HG03457 (cell line): ENCODE results near the gene CYBA.

Experiments
- ATAC-seq: cut with Tn5 transposase; IDR thresholded peaks from one replicate; pipeline ENCODE4 v1.9.1; 2021; ENCODE audit warnings: moderate number of reproducible peaks; ENCODE audit not compliant: unreplicated experiment

CYBA gene

DNA sequence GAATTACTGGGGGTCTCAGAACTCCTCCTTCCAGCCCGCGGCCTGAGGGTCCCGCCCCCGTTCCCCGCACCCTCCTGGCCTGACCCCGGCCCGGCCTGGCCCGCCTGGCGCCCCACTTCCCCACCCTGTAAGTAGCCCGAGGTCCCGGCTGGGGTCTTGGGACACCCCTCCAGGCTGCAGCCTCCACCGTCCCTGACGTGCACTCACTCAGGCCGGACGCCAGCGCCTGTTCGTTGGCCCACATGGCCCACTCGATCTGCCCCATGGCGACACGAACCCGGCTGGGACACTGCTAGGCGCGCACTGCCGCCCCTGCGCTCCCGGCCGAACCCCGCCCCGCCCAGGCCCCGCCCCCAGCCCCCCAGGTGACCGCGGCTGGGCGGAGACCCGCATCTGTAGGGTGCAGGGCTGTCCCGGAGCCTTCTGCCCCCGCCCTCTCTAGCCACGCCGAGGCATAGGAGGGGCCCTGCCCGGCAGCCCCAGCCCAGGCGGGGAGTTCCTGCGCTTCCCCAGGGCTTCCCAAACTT lies at the start of gene CYBA:
Gene CYBA (minus strand): TSS at position 305 of the 527 bp plus-strand sequence. CDS start 40 bp downstream, at position 265.
- peak; percentile 37 for ATAC-seq

DNA sequence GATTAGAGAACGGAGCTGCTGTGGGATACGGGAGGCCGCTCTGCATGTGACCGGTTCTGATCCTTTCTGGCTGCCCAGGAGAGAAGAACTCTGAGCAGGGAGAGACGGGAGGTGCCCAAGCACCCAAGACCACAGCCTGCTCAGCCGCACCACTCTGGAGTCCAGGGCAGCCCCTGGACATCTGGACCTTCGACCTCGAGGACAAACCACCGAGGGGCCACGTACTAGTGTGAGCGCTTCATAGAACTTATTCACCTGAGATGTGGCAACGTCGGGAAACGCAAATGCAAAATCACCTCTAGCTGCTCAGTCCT lies 49.4 kb upstream of the CYBA start:
- ATAC-seq: no peak

DNA sequence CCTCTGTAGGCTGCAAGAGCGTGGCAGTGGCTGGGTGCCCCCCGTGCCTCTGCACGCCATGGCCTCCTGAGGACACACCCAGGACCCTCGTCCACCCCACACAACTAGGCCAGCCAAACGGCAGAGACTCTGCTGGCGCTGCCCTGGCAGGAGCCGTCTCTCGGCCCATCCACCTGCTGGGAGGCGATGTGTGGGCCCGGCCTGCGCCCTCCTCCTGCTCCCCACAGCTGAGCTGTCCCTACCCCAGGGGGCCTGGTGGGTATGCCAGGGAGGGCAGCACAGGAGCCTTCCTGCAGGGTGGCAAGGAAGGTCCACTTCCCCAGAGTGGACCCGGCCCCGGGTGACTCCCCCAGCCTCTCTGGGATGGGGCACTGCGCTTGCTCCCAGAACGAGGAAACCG lies 48.3 kb upstream of the CYBA start:
- ATAC-seq: no peak

DNA sequence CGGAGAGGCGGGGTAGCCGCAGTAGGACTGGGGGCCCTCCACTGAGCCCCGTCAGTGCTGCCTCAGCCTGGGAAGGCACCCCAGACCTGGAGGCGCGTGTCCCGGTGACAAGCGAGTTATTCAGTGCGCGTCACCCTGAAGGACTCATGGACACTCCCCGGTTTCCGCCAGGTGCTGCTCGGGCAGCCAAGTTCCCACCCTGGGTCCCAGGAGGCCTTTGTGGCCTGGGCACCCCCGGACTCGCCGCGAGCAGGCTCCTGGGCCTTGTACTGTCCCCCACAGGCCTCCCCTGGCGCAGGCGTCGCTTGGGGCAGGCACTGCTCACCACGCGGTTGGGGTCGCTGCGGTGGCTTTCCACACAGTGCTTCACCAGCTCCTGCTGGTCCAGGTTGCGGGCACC lies 47.8 kb upstream of the CYBA start:
- ATAC-seq: no peak

DNA sequence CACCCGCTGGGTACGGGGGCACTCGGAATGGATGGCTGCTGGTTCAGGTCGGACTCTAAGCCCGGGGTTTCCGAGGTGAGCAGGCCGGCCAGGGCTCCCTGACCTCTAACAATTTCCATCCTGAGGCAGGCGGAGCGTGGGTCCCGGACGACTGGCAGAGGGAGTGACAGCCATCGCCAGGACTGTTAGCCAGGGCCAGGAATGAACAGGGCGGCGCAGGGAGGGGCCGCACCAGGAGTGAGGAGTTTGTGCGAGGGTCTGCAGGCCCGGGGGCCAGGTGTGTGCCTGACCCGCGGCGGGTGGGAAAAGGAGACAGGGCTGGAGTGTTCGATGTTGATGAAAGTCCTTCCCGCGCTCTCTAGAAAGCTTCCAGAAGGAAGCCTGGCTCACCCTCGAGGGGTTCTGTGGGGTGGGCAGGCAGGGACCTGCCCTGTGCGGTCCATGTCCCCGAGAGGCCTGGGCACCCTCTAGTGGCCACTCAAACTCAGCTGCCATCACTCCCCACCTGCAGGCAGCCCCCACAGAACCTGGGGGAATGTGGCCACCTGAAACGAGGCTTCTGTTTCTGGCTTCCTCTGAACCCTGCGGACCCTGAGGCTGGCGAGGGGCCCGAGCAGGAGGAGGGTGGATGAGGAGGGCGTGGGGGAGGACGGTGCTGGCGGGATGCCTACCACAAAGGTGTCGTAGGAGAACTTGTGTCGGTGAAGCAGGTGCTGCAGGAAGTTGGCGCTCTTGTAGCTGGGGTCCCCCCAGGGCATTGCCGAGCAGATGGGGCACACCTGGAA lies 47.2 kb upstream of the CYBA start:
- ATAC-seq: no peak

DNA sequence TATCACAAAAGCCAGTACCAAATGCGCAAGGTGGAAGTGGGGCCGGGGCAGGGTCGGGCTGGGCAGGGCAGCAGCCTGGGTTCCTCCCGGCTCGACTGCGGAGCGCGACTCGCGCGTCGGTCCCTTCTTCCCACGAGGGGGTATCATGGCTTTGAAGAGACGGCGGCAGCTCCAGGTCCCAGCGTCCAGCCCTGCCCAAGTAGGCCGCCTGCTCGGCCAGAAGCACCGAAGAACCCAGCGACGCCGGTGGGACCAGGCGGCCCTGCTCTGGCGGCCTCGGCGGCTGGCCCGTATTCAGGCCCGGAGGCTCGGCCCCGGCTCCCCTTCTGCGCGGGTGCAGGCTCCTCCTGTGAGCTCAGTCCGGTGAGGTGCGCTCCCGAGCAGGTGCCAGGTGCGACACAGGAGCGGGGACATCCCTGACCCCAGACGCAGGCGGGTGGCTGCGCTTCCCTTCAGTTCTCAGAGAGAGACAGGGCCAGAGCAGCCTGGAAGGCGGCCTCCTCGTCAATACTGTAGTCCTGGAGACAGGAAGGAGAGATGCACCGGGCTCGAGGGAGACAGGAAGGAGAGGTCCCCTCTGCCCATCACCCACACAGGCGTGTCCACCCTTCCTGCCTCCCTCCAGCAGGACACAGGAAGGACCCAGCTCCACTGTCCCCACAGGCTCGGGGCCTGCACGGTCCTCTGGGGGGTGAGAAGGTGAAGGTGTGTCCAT lies 46.4 kb upstream of the CYBA start:
- no peak for ATAC-seq

DNA sequence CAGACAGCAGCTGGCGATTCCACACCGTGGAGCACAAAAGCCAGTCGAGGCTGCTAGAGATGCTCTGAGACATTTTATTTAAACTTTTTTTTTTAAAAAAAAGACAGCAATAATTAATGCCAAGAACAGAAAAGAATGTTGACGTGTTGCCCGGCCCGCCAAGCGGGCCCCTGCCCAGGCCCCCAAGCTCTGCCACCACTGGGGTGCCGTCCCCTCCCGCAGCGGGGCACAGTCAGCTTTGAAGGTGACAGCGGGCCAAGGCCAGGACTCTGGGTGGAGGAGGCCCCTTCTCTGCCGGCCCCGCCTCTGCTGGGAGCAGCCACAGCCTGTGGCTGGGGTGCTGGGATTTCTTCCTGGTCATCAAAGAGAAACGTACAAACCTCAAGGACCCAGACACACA lies 45.6 kb upstream of the CYBA start:
- no peak for ATAC-seq

DNA sequence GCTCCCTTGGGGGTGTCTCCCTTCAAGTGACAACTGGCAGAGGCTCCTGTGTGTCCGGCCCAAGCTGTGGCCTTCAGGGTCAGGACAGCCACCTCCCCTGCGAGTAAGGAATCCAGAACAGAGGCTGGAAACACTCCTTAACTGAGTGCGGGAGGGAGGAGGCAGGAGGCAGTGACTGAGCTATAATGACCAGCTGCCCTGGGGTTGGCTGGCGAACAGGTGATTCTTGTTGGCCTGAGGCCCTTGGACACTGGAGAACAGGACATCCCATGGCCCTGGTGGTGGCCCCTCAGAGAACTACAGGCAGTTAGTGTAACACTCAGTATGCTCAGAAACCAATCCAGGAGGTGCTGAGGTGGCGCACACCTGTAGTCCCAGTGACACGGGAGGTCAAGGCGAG lies 44.9 kb upstream of the CYBA start:
- no peak for ATAC-seq

DNA sequence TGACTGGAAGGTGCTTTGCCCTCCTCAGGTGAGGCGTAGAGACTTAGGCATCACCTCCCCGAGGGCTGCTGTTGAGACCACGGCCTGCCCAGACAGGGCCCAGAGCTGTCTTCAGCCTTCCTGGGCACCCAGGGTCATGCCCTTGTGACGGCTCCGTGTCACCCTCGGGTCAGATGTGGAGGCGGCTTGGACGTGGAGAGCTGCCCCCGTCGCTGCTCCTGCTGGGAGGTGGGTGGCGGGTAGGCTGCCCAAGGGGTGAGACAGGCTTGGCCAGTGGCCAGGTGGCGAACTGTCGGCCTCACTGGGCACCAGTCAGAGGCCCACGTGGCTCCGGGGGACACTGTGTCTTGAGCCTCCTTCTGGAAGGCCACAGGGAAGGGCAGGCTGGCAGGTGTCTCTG lies 44.4 kb upstream of the CYBA start:
- no peak for ATAC-seq

DNA sequence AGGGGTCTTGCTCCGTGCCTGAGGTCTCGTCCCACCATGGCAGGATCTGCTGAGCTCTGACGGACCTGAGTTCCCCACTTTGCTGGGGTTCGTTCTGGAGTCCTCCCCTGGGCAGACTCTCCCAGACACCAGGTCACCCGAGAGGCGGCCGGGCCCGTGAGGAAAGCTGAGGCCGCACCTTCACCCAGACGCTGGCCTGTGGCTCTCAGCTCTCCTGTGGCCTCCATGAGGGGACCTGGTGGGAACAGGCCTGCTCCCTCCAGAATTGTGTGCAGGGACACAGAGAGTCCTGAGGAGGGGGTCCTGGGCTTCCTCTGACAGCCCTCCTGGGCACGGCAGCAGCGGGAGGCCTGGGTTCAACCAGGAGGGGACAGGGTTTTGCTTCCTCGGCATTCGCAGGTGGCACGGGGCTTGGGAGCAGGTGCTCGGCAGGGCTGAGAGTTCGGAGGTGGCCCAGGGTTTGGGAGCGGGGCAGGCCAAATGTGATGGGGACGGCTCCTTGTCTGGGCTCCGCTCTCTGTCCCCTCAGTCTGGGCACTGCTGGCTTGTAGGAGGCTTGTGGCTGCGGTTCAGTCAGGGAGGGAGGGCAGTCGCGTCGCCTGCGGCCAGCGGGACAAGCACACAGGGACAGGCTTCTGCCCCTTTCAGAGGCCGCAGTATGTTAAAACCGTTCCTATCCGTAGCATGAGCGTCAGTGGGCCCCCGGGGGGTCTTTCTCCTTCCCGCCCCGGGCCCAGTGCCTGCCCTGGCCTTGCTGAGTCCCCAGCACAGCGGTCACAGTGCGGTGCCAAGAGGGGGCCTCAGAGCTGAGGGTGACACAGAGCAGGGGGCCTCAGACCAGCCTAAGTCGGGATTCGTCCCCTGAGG lies 43.6 kb upstream of the CYBA start:
- no peak for ATAC-seq

DNA sequence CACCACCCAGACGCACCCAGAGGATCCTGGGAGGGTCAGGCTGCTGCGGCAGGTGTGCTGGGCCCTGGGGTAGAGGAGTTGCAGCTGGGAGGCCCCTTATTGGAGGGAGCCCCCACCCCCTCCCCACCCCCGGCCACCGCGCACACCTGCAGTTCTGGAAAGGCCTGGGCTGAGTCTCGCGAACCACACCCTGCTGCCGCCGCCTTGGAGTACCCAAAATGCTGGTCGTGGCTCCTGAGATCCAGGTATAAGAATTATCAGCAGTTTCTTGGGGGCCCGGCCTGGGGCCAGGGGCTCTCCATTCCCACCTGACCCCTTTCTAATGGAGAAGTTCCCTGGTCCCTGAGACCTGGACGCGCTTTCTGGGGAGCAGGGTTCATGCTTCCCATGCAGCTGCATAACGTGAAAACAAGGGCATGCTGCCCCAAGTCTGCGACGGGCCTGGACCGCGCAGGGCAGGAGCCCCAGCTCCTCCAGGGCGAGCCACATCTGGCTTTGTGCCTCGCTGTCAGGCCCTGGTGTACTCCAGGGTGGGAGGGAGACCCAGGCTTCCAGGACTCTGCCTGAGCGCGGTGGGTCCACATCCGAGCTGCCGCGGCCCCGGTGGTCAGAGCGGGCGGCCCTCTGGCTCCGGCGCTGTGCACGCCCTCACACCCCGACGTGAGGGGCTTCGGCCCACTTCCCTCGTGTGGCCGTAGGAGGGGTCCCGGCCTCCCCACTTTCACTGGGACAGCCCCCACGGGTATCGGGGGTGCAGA lies 42.7 kb upstream of the CYBA start:
- ATAC-seq: no peak

DNA sequence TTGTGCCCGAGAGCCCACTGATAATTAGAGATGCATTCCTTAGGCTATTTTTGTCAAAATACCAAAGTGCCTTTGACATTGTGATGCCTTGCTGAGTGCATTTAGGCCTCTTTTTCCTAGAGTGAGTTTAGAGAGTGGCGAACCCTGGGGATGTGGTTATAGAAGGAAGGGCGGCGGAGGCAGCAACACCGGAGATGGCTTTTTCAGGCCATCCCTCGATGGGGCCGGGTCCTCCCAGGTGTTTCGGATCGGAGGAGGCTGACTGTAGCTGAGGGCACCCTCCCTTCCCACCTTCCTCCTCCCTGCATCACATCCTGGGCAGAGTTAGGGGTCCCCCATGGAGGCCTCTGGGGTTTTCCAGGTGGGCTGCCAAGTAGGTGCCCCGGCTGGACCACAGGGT lies 42.0 kb upstream of the CYBA start:
- ATAC-seq: no peak

DNA sequence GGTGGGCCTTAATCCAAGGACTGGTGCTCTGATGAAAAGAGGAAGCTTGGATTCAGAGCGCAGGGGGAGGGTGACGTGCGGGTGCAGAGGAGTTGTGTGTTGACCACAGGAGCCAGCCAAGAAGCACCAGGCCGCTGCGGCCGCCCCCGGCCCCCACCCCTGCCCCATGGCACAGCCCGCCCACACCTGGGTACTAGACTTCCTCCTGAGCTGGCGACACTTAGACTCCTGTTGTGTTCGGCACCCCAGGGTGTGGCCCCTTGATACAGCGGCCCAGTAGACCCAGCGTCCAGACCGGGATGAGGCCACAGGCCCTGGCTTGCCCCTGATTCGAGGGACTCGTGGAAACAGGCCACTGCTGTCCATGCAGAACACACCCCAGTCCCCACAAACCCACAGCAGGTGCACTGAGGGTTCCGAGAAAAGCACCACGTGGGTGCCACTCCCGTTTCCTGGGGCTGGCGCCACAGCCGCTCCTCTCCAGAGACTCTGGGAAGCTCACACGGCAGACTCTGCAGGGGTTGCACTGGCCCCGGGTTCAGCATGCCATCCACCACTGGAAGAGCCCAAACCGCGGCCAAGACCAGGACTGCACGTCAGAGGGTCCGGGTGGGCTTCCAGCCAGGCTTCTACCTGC lies 41.2 kb upstream of the CYBA start:
- no peak for ATAC-seq

DNA sequence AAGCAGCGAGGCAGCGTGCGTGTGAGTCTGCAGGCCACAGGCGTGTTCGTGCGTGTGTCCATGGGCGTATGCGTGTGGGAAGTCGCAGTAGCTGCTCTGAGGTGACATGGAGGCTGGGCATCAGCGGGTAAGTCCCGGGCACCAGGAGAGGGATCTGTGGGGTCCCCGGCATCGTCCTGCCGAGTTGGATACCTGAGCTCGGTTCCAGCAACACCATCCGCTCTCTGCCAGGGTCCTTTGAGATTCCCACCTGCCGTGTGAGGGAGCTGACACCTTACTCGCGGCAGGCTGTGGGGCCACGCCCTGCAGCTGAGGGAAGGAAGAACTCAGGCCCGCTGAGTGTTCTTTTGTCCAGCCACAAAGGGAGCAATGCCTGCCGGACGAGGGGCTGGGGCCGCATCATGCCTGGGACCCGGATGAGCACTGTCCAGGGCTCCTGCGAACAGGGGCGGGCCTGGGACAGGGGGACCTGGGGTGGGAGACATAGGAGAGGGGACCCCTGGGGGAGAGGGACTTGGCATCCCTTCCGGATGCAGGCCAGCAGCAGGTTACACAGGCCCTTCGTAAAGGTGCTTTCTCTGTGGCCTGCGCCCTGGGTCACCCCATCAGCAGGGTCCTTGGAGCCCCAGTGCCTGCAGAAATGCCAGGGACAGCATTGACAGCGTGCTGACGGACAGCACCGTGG lies 40.4 kb upstream of the CYBA start:
- no peak for ATAC-seq

DNA sequence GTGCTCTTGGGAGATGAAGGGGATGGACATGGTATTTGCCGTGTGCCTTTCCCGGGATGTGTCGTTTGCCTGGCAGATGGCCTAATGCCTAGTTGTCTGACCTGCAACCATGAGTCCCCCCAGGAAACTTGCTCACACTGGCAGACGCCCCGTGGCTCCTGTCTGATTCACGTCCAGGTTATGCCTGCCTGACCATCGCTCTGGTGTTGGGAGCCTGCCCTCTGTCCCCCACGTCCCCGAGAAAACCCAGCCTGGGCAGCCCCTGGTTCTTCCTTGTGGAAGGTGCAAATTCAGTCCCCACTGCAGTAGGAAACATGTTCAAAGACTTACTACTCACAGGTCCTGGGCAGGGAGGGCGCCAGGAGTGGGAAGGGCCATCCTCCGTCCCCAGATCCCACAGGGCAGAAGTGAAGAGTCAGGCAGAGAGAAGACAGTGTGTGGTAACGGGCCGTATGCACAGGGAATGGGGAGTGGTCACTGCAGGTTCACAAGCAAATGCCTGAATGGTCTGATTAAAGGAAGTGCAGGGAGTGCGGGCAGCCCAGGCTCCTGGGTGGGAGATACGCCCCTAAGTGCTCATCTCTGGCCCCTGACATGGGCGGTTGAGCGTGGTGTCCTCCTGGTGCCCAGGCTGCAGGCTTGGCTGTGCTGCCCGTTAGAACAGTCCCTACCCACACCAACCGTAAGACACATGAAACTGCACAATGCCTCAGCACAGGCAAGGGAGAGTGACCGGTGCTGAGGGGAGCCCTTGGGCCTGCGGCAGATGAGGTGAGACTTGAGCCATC lies 39.7 kb upstream of the CYBA start:
- no peak for ATAC-seq

DNA sequence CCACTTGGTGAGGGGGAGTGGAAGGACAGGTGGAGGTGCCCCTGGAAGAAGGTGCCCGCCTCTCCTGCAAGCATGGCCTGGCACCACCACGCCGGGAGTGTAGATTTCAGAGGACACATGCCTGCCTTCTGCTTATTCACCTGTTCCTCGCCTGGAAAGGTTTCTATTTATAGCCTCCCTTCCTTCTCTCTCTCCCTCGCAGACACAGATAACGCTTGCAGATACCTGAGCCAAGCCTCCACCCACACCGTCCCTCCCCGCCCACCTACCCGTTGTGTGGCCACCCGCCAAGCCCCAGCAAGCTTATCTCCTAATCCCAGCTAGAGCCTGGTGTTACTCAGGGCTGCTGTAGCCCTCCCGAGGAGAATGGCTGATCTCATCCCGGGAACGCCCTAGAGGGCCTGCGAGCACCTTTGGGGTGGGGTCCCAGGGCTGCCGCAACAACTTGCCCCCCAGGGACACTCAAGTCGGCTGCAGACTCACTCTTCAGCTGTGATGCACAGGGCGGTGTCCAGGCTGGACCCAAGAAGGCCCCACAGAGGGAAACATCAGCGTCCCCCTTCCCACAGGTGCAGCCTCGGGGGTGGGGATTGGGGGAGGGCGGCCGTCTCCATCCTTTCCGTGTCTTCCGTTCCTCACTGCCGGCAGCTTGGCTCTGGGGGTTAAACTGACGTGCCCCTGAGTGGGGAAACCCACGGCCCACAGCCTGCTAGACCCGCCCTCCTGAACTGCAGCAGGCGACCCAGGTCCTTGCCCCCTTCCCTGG lies 37.3 kb upstream of the CYBA start:
- no peak for ATAC-seq

DNA sequence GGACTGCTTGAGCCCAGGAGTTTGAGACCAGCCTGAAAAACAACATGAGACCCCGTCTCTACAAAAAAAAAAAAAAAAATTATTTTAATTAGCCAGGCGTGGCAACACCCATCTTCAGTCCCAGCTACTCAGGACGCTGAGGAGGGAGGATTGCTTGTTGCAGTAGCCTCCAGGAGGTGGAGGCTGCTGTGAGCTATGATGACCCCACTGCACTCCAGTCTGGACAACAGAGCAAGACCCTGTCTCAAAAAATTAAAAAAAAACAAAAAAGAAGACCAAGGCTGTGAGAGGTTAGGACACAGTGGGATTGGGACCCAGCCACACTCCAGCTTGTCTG lies 36.8 kb upstream of the CYBA start:
- no peak for ATAC-seq

DNA sequence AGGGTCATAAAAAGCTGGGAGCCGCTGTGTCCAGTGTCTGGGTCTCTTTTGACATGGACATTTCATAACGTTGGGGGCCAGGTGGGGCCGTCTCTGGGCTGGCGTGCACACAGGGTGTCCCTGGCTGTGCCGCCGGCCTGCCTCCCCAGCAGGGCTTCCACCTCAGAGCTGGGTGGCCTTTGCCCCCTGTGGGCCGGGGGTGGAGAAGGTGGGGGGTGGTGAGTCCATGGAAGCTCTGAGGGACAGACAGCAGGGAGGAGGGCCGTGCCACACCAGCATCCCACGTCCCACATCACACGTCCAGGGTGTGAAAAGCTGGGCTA lies 36.4 kb upstream of the CYBA start:
- no peak for ATAC-seq
